Stomach (tissue), 9 donors: ENCODE results near the gene RDH16. TPM values are rescaled to one million over a fixed set of nuclear protein-coding genes. Genes with fewer than 3 reads are reported as not detected.
"Not testable (repeated sequence)": the region's sequence is repeated elsewhere in the genome, so short reads cannot be mapped to it uniquely, and the experiment has no call there.

Experiments
- DNase-seq, 2 donors: peaks; one replicate each; pipeline versions ENCODE4 v3.0.0 to v3.0.0-alpha.2; 2013 to 2019
- H3K27ac ChIP-seq, 5 donors: fragments of 200-600 bp in 4 of 5; sonication (generic) in 4 of 5; one replicate each; pipeline ENCODE4 v1.5.1; 2013 to 2019; ENCODE audit warnings: mild to moderate bottlenecking in 1 of 5, moderate library complexity in 1 of 5
- H3K27me3 ChIP-seq, 3 donors: fragments of 200-600 bp; sonication (generic); one replicate each; pipeline ENCODE4 v1.5.1; 2017 to 2019; ENCODE audit warnings: mixed run types in 1 of 3
- H3K36me3 ChIP-seq, 4 donors: fragments of 200-600 bp; sonication (generic); 1 replicate in 3 of 4; 2 replicates in 1 of 4; pipeline ENCODE4 v1.5.1; 2016 to 2019
- H3K4me1 ChIP-seq, 4 donors: fragments of 200-600 bp; sonication (generic); one replicate each; pipeline ENCODE4 v1.5.1; 2016 to 2019
- H3K4me3 ChIP-seq, 4 donors: fragments of 200-600 bp; sonication (generic) in 3 of 4; one replicate each; pipeline ENCODE4 v1.5.1; 2016 to 2019; ENCODE audit warnings: mild to moderate bottlenecking in 1 of 4
- H3K9me3 ChIP-seq, 4 donors: fragments of 200-600 bp; sonication (generic); one replicate each; pipeline ENCODE4 v1.5.1; 2016 to 2019
- CTCF ChIP-seq, 7 experiments: fragments of 450-650 bp in 4 of 7; fragments of 200-600 bp in 3 of 7; sonication (generic) in 3 of 7; IDR thresholded peaks; one replicate each; pipeline ENCODE4 v1.5.1; 2016 to 2019; ENCODE audit warnings: antibody characterized with exemption in 7 of 7, control low read depth in 2 of 7, mild to moderate bottlenecking in 1 of 7
- EP300 ChIP-seq: sonication (generic); formaldehyde crosslinking; IDR thresholded peaks from one replicate; pipeline ENCODE4 v1.6.1; 2017; ENCODE audit warnings: antibody characterized with exemption
- POLR2A ChIP-seq, 4 donors: fragments of 450-650 bp; IDR thresholded peaks; one replicate each; pipeline ENCODE4 v1.6.1; 2016; ENCODE audit warnings: antibody characterized with exemption in 4 of 4, control low read depth in 2 of 4, mild to moderate bottlenecking in 1 of 4, moderate library complexity in 1 of 4
- POLR2AphosphoS5 ChIP-seq, 3 donors: sonication (generic); formaldehyde crosslinking; IDR thresholded peaks; one replicate each; pipeline ENCODE4 v1.6.1; 2016; ENCODE audit warnings: antibody characterized with exemption in 3 of 3
- WGBS, 5 donors: extraction: QIAGEN DNeasy Blood & Tissue Kit in 3 of 5; methylation state at CpG; one replicate each; pipeline versions ENCODE4 v1.1.5 to v1.1.7; 2013 to 2018; 5-methylcytosine and 5-hydroxymethylcytosine counted together
- intact Hi-C: fragments of 100-400 bp; cut with DNase I; formaldehyde crosslinking; loops from one replicate; pipeline ENCODE4 v1.15.1; 2023; ENCODE audit warnings: low total_unique reads
- polyA plus RNA-seq, 3 donors: library from polyadenylated mRNA; stranded (reverse); fragments of 200-250 nt; gene quantifications; one replicate each; pipeline ENCODE4 v1.2.3, GENCODE V29; 2013
- total RNA-seq, 5 donors: library from RNA; depleted of rRNA; stranded (reverse); fragments of >200 nt; gene quantifications; one replicate each; pipeline versions ENCODE4 v1.1.0 to v1.2.3, GENCODE V29; 2014 to 2016
- donor health status: healthy with polysubstance abuse.
- donor health status: Bipolar disorder and iron deficiency.
- donor health status: healthy.

RDH16 gene
- total and polyA plus RNA-seq, 8 donors, result 0.37 to 1.0 (median 0.68) TPM; not detected in 5

- intact Hi-C loops, result not testable (repeated sequence)
- H3K9me3 ChIP-seq, result peaks cover 0 to 22% (median 15%) of the 10 kb centered on the region in 4 donors
These were observed 6.1 kb upstream of the RDH16 start for GRCh38 chr12:56963557-56963956.

GRCh38 chr12:56962247-56962646 lies 4.8 kb upstream of the RDH16 start:
- H3K27me3 ChIP-seq, H3K36me3 ChIP-seq, H3K27ac ChIP-seq, DNase-seq, H3K4me1 ChIP-seq, H3K4me3 ChIP-seq, intact Hi-C loops: not testable (repeated sequence)
- 48 to 67% (median 62%) methylated on average over 4 of the region's 4 CpGs for WGBS, 5 donors
- H3K9me3 ChIP-seq, result peaks cover 3 to 34% (median 24%) of the 10 kb centered on the region in 4 donors

More at GRCh38 chr12:56963557-56963956, 6.1 kb upstream of the RDH16 start:
- WGBS, 5 donors, result 91 to 100% (median 94%) methylated on average over 2 to 18 of the region's 27 CpGs; no CpG with 5 or more reads in 1 of the 5 donors
- not testable (repeated sequence) for DNase-seq, H3K36me3 ChIP-seq, H3K4me3 ChIP-seq, H3K27ac ChIP-seq, H3K4me1 ChIP-seq, H3K27me3 ChIP-seq

GRCh38 chr12:56958422-56958821 lies 1.0 kb upstream of the RDH16 start:
- WGBS, 5 donors, result 69 to 89% (median 78%) methylated on average over 2 of the region's 2 CpGs
- Histone ChIP-seq H3K27ac (no peak overlapping the region), H3K4me3 (no peak overlapping the region), H3K36me3 (no peaks in the 10 kb centered on the region), H3K27me3 (no peaks in the 10 kb centered on the region), H3K9me3 (peaks cover 3 to 23% (median 16%) of the 10 kb centered on the region in 4 donors), H3K4me1 (no peaks in the 10 kb centered on the region)
- DNase-seq, result no peak
- intact Hi-C loops, result no loop called here
- TF ChIP-seq POLR2AphosphoS5 (IDR thresholded peaks at IDR 0.05) (no peak), EP300 (no peak), CTCF (IDR thresholded peaks at IDR 0.05) (no peak)

DNA sequence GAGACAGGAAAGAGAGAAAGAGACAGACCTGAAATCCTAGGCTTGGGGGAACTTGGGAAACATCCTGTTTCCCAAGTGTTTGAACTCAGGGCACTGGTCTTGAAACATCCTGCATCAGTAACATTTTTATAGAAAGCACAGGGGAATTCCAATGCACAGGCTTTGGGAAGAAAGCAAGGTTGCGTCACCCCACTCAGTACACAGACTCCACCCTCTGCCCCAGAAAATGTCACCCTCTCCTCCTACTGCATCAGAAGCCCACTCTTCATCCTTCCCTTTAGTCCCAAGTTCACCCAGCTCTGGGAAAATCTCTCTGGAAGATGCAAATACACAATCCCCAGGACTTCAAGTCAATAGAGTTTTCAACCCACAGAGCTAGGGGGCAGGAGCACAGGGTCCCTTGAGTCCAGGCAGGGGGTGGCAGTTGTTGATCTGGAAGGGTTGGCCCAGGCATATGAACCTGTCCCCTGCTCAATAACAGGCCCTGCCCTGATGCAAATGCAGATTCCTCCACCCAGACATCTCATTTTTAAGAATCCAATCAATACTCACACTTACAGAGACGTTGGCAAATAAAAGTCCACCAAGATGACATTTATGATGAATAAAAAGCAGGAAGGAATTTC lies 1.7 kb downstream of the RDH16 start:
- Histone ChIP-seq H3K27ac (no peak overlapping the region), H3K4me3 (no peak overlapping the region), H3K4me1 (no peaks in the 10 kb centered on the region), H3K27me3 (no peaks in the 10 kb centered on the region), H3K36me3 (no peaks in the 10 kb centered on the region), H3K9me3 (peaks cover 3 to 23% (median 16%) of the 10 kb centered on the region in 4 donors)
- no peak for DNase-seq
- TF ChIP-seq POLR2A (IDR thresholded peaks at IDR 0.05) (no peak), EP300 (no peak), POLR2AphosphoS5 (IDR thresholded peaks at IDR 0.05) (no peak), CTCF (IDR thresholded peaks at IDR 0.05) (no peak)
- intact Hi-C loops, result no loop called here
- WGBS, 5 donors, result 59 to 71% (median 66%) methylated on average over 2 of the region's 2 CpGs

GRCh38 chr12:56954958-56955355 lies 2.5 kb downstream of the RDH16 start:
- Histone ChIP-seq H3K9me3 (peaks cover 3 to 23% (median 16%) of the 10 kb centered on the region in 4 donors), H3K36me3 (no peaks in the 10 kb centered on the region), H3K27ac (no peak overlapping the region), H3K4me3 (no peak overlapping the region), H3K4me1 (no peaks in the 10 kb centered on the region), H3K27me3 (no peaks in the 10 kb centered on the region)
- TF ChIP-seq EP300 (no peak), POLR2AphosphoS5 (IDR thresholded peaks at IDR 0.05) (no peak), POLR2A (IDR thresholded peaks at IDR 0.05) (no peak), CTCF (IDR thresholded peaks at IDR 0.05) (no peak)
- DNase-seq, result no peak
- WGBS, 5 donors, result 79 to 84% (median 81%) methylated on average over 6 of the region's 6 CpGs
- intact Hi-C loops, result no loop called here
